ENCODE data around the gene PLEKHH1. TPM values are rescaled to one million over a fixed set of nuclear protein-coding genes. Genes with fewer than 3 reads are reported as not detected.

PLEKHH1 gene
- total RNA-seq, 1 experiment from 2014 or later: 35.3 TPM

DNA sequence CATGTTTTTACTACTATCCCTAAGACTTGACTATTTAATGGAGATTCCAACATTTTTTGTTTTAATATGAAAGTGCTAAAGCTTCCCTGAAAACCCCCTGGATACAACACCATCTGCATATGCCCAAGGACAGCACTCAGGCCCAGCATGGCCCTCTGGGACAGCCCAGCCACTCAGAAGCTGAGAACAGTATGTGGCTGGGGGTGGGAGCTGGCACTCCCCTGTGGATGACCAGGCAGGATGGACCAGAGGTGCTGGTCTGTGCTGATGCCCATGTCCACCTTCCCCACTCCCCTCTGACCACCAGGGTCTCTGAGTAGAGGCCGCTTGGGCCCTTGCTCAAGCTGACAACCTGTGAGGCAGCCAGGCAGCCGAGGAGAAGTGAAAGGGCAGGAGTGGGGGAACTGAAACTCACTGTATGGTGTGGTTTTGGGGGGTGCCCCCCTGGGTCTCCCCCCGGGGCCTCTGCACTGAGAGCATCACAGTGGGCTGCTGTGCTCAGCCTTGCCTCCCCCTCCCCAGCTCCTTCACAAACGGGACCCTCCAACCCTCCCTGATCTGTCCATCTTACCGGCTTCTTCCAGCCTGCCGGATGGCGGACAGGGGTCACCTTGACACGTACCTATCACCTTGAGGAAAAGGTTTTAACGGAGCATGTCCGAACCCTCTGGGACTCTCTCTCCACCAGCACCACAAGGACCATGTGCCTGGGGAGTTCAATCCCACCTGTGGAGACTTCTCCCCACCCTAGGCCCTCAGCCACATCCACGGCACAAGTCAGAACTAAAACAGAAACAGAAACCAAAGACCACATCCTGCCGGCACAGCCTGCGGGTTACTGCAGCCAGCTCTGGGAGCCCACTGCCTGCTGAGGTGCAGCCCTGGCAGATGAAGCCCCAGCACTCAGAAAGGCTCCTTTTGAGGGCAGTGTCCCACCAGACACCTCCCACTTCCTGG is 44.9 kb upstream of the PLEKHH1 start, which contains the start of gene TMEM229B:
Gene TMEM229B, minus strand, starts transcription at position 785 of the 957 bp plus-strand sequence. CDS start 14,798 bp downstream, outside the sequence.
- H3K27me3 ChIP-seq (ENCODE audit: insufficient read depth, low read length): no peaks in the 10 kb centered on the region
- H3K14ac ChIP-seq (ENCODE audit: insufficient read depth, low read length): no peak within 1 kb of the TSS; the same call in 1 of the 2 replicates
- no peaks in the 10 kb centered on the region for H3K79me1 ChIP-seq (ENCODE audit: insufficient read depth, low read depth, low read length, poor library complexity, severe bottlenecking)
- DNase-seq: no peak
- no peak within 1 kb of the TSS for H3T11ph ChIP-seq (ENCODE audit: low read length)
- no peaks in the 10 kb centered on the region for H3K4me1 ChIP-seq (ENCODE audit: insufficient read depth, low read length)
- Mint-ChIP-seq H3K4me1 (peaks cover 21 to 25% of the 10 kb centered on the region in 2 experiments), H3K27ac (peak within 1 kb of the TSS in 1 of 3 experiments; percentile 55; a peak in 1 of 7 replicates), H3K36me3 (ENCODE audit: insufficient read depth in 1 of 3, low read depth in 3 of 3) (peaks cover 7% of the 10 kb centered on the region in 3 experiments), H3K9me3 (peaks cover 8 to 13% of the 10 kb centered on the region in 2 experiments), H3K27me3 (ENCODE audit: low read depth) (peaks cover 6% of the 10 kb centered on the region; the same call in 1 of the 2 replicates), H3K4me3 (no peak within 1 kb of the TSS)
- TF ChIP-seq, protein P1, sequence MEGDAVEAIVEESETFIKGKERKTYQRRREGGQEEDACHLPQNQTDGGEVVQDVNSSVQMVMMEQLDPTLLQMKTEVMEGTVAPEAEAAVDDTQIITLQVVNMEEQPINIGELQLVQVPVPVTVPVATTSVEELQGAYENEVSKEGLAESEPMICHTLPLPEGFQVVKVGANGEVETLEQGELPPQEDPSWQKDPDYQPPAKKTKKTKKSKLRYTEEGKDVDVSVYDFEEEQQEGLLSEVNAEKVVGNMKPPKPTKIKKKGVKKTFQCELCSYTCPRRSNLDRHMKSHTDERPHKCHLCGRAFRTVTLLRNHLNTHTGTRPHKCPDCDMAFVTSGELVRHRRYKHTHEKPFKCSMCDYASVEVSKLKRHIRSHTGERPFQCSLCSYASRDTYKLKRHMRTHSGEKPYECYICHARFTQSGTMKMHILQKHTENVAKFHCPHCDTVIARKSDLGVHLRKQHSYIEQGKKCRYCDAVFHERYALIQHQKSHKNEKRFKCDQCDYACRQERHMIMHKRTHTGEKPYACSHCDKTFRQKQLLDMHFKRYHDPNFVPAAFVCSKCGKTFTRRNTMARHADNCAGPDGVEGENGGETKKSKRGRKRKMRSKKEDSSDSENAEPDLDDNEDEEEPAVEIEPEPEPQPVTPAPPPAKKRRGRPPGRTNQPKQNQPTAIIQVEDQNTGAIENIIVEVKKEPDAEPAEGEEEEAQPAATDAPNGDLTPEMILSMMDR (conservative IDR thresholded peaks at IDR 0.05): no peak
- no peak within 1 kb of the TSS for H3K4me2 ChIP-seq (ENCODE audit: insufficient read depth, insufficient read length, low read length)
- peaks cover 4% of the 10 kb centered on the region for H3K9me3 ChIP-seq (ENCODE audit: control insufficient read depth, low read depth, low read length)
- H4K20me1 ChIP-seq (ENCODE audit: control insufficient read depth, insufficient read depth, insufficient read length): no peaks in the 10 kb centered on the region
- no peak within 1 kb of the TSS for H2AK5ac ChIP-seq (ENCODE audit: insufficient read length, low read length)
- no CpG with 5 or more reads among the region's 13 CpGs for WGBS (ENCODE audit: extremely low coverage, insufficient read length, low lambda C conversion rate)
- no peaks in the 10 kb centered on the region for H3K23me2 ChIP-seq (ENCODE audit: insufficient read length, low read depth, low read length, poor library complexity, severe bottlenecking)
- H4K91ac ChIP-seq (ENCODE audit: insufficient read length, low read depth, low read length): no peak within 1 kb of the TSS
- no peak within 1 kb of the TSS for H3K9ac ChIP-seq (ENCODE audit: extremely low read depth, insufficient read length, low read length)
- H4K8ac ChIP-seq (replicated peaks; ENCODE audit: insufficient read length, low read depth, low read length): no peak within 1 kb of the TSS
- no peak within 1 kb of the TSS for H3K23ac ChIP-seq (ENCODE audit: insufficient read length, low read depth, low read length)
- H2BK5ac ChIP-seq (ENCODE audit: insufficient read length, low read length): no peak within 1 kb of the TSS
- H4K5ac ChIP-seq (ENCODE audit: insufficient read length, low read depth, low read length): no peak within 1 kb of the TSS
- H2BK20ac ChIP-seq (ENCODE audit: low read depth, low read length, poor library complexity, severe bottlenecking): no peak within 1 kb of the TSS
- H3K4ac ChIP-seq (ENCODE audit: low read depth, low read length): no peak within 1 kb of the TSS
- no peak within 1 kb of the TSS for H2BK120ac ChIP-seq (ENCODE audit: low read depth, low read length, poor library complexity, severe bottlenecking)
- no peaks in the 10 kb centered on the region for H3K79me2 ChIP-seq (ENCODE audit: insufficient read depth, low read length)
- no peak within 1 kb of the TSS for H3K56ac ChIP-seq (ENCODE audit: insufficient read length, low read depth, low read length)
- H3K18ac ChIP-seq (ENCODE audit: insufficient read length, low read depth, low read length): no peak within 1 kb of the TSS
- H2AFZ ChIP-seq (ENCODE audit: low read length): no peak within 1 kb of the TSS
- H2BK12ac ChIP-seq (ENCODE audit: insufficient read length, low read depth, low read length): no peak within 1 kb of the TSS
- H2BK15ac ChIP-seq (ENCODE audit: low read depth, low read length): no peak within 1 kb of the TSS
- H3K27ac ChIP-seq (ENCODE audit: insufficient read length, low read depth, low read length): no peak within 1 kb of the TSS

All from H9 (cell line).